GM12878 (cell line): Measurements from ENCODE around the gene RAB22A.

Experiments
- CEBPB ChIP-seq, 2 experiments: fragments of 150-350 bp in 1 of 2; IDR thresholded peaks; 2 replicates each; pipeline ENCODE4 v1.6.1; 2012 to 2014; ENCODE audit warnings: low read depth in 2 of 2, low read length in 2 of 2, borderline replicate concordance in 1 of 2, inconsistent platforms in 1 of 2
- CHD2 ChIP-seq: IDR thresholded peaks from 2 replicates; pipeline ENCODE4 v1.6.1; 2011; ENCODE audit warnings: low read depth, low read length, improper control_type of control experiment, borderline replicate concordance
- DPF2 ChIP-seq: fragments of 450-650 bp; IDR thresholded peaks from 2 replicates; pipeline ENCODE4 v1.6.1; 2017; ENCODE audit warnings: mild to moderate bottlenecking
- EP300 ChIP-seq, 2 experiments: fragments of 150-350 bp in 1 of 2; IDR thresholded peaks; 2 replicates each; pipeline ENCODE4 v1.6.1; 2011 to 2012; ENCODE audit warnings: low read depth in 2 of 2, low read length in 2 of 2, borderline replicate concordance in 1 of 2, improper control_type of control experiment in 1 of 2, inconsistent platforms in 1 of 2; ENCODE audit not compliant: control insufficient read depth in 1 of 2
- NFXL1 ChIP-seq: fragments of 450-650 bp; IDR thresholded peaks from 2 replicates; pipeline ENCODE4 v1.6.1; 2017; ENCODE audit warnings: antibody characterized with exemption, mild to moderate bottlenecking, borderline replicate concordance
- POLR2A ChIP-seq: IDR thresholded peaks from 2 replicates; pipeline ENCODE4 v1.6.1; 2011; ENCODE audit warnings: low read depth, mild to moderate bottlenecking, low read length
- RCOR1 ChIP-seq: conservative IDR thresholded peaks from 2 replicates; pipeline ENCODE4 v1.6.1; 2012; ENCODE audit warnings: low read depth, low read length, improper control_type of control experiment
- TF ChIP-seq, protein P1 (sequence below): IDR thresholded peaks from 2 replicates; pipeline ENCODE4 v1.6.1; 2011; ENCODE audit warnings: low read depth, low read length, improper control_type of control experiment, borderline replicate concordance
- TF ChIP-seq, protein P2 (sequence below), 3 experiments: IDR thresholded peaks in 2 of 3; conservative IDR thresholded peaks in 1 of 3; 2 replicates each; pipeline ENCODE4 v1.5.1; 2011; ENCODE audit warnings: low read depth in 3 of 3, low read length in 3 of 3, mild to moderate bottlenecking in 3 of 3, control low read depth in 2 of 3, moderate library complexity in 2 of 3, inconsistent platforms in 1 of 3, mixed read lengths in 1 of 3; ENCODE audit not compliant: control insufficient read depth in 2 of 3, insufficient read depth in 1 of 3; ENCODE audit errors: extremely low read depth in 1 of 3

DNA sequence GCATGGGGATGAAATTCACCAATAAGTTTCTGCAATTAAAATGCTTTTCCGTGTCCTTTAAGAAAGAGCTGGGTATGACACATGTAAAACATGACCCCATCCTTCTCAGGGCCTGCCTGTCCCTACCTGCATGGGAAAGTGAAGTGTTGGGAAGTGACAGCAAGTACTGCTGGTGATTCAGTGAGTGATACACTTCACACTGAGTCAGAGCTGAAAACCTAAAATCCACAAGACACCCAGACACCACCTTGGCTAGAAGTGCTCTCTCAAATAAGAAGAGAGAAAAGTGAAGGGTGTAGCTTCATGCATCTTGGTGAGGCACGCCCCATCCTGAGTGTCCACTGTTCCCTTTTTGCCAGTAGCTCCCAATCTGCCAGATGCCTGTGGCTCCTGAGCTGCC, 3.3 kb downstream of the RAB22A start:
- TF ChIP-seq, protein P1, sequence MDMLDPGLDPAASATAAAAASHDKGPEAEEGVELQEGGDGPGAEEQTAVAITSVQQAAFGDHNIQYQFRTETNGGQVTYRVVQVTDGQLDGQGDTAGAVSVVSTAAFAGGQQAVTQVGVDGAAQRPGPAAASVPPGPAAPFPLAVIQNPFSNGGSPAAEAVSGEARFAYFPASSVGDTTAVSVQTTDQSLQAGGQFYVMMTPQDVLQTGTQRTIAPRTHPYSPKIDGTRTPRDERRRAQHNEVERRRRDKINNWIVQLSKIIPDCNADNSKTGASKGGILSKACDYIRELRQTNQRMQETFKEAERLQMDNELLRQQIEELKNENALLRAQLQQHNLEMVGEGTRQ: no peak
- TF ChIP-seq EP300 (IDR thresholded peaks at IDR 0.05; ENCODE audit: borderline replicate concordance in 1 of 2, control insufficient read depth in 1 of 2, low read depth in 2 of 2, low read length in 2 of 2) (no peak), NFXL1 (no peak), POLR2A (no peak), DPF2 (no peak), RCOR1 (no peak), CEBPB (IDR thresholded peaks at IDR 0.05; ENCODE audit: borderline replicate concordance in 1 of 2, low read depth in 2 of 2, low read length in 2 of 2) (no peak), CHD2 (no peak)
- TF ChIP-seq, protein P2, sequence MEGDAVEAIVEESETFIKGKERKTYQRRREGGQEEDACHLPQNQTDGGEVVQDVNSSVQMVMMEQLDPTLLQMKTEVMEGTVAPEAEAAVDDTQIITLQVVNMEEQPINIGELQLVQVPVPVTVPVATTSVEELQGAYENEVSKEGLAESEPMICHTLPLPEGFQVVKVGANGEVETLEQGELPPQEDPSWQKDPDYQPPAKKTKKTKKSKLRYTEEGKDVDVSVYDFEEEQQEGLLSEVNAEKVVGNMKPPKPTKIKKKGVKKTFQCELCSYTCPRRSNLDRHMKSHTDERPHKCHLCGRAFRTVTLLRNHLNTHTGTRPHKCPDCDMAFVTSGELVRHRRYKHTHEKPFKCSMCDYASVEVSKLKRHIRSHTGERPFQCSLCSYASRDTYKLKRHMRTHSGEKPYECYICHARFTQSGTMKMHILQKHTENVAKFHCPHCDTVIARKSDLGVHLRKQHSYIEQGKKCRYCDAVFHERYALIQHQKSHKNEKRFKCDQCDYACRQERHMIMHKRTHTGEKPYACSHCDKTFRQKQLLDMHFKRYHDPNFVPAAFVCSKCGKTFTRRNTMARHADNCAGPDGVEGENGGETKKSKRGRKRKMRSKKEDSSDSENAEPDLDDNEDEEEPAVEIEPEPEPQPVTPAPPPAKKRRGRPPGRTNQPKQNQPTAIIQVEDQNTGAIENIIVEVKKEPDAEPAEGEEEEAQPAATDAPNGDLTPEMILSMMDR (IDR thresholded peaks at IDR 0.05 in 2 of 3, conservative IDR thresholded peaks at IDR 0.05 in 1 of 3; ENCODE audit: control insufficient read depth in 2 of 3, extremely low read depth in 1 of 3, insufficient read depth in 1 of 3, low read depth in 3 of 3, low read length in 3 of 3): no peak
